ENCODE data around the gene NTNG1.

NTNG1 gene

GRCh38 chr1:107451715-107452114, 310.9 kb downstream of the NTNG1 start:
- DNase-seq: no peak

- no peak for DNase-seq
These were observed 314.0 kb downstream of the NTNG1 start for GRCh38 chr1:107454791-107455190.

GRCh38 chr1:107457989-107458388, 317.1 kb downstream of the NTNG1 start:
- DNase-seq: no peak

- DNase-seq: no peak
These were observed 318.5 kb downstream of the NTNG1 start for GRCh38 chr1:107459204-107459904.

- no peak for DNase-seq
These were observed 319.2 kb downstream of the NTNG1 start for GRCh38 chr1:107460035-107460434.

GRCh38 chr1:107464827-107465226, 324.0 kb downstream of the NTNG1 start:
- DNase-seq: no peak

DNA sequence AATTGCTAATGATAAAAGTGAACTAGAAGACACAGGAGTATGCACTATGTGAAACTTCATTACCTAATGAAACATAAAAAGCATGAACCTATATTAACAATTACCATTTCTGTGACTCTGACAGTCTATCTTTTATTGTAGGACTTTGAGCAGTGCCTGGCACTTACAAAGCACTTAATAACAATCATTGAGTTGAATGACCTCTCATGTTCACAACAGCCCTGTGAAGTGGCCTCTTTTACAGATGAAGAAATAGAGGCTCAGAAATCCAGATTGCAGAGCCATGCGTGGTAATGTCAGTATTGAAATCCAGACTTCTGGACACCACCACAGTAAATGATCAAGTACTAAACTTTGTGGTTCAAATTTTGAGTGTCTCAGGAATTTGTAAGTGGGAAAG, 326.4 kb downstream of the NTNG1 start:
- DNase-seq: no peak

GRCh38 chr1:107467811-107468210, 327.0 kb downstream of the NTNG1 start:
- DNase-seq: no peak

DNA sequence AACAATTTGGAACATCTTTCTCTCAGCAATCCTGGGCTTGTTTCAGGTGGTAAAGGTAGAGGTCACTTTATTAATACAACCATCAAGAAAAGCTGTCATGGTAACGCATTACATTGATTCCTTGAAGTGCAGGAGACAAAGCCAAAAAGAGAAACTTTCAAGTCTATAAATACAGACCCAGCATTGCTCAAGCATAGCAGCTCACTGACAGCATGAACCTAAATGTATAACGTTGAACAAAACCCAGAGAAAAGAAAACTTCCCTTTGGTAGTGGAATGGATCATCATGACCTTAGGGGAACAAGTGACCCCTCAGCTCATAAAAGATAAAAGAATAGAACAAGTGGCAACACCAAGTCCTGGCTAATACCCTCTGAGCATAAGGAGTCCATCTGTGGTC, 332.2 kb downstream of the NTNG1 start:
- no peak for DNase-seq

DNA sequence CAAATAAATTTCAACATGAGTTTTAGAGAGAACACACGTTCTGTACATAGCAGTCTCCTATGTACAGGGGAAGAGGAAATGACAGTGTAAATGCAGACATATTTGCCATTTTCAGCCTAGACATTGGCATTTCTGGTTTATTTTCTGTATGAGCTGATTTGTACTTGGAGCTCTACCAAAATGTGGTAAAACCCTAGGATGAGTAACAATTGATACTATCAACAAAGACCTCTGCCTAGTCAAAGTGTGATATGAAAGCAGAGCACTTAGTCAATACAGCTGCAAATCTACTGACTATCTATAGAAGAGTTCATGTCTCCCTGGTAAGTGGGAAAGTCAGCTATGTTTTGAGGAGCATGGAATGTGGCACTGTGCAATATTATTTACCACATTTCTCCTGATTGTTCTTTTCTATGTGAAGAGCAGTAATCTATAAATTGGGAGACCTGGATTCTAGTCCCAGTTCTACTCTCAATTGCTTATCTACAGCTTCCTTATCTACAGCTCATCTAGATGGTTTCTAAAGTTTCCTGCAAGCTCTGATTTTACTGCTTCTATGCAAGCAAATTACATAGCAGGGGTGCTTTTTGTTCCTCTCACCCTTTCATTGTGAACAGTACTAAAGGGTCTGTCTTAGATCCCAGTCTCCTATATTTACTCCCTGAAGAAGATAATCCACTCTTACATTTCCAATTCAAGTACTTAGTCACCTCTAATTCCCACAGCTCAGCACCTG, 334.2 kb downstream of the NTNG1 start:
- DNase-seq: no peak

- no peak for DNase-seq
These were observed 336.4 kb downstream of the NTNG1 start for GRCh38 chr1:107477233-107477632.

- no peak for DNase-seq
These were observed 339.1 kb downstream of the NTNG1 start for GRCh38 chr1:107479865-107480350.

DNA sequence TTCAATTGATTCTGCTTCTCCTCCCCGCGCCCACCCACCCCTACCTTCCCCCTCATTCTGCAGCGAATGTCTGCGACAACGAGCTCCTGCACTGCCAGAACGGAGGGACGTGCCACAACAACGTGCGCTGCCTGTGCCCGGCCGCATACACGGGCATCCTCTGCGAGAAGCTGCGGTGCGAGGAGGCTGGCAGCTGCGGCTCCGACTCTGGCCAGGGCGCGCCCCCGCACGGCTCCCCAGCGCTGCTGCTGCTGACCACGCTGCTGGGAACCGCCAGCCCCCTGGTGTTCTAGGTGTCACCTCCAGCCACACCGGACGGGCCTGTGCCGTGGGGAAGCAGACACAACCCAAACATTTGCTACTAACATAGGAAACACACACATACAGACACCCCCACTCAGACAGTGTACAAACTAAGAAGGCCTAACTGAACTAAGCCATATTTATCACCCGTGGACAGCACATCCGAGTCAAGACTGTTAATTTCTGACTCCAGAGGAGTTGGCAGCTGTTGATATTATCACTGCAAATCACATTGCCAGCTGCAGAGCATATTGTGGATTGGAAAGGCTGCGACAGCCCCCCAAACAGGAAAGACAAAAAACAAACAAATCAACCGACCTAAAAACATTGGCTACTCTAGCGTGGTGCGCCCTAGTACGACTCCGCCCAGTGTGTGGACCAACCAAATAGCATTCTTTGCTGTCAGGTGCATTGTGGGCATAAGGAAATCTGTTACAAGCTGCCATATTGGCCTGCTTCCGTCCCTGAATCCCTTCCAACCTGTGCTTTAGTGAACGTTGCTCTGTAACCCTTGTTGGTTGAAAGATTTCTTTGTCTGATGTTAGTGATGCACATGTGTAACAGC, 339.9 kb downstream of the NTNG1 start:
- peak in 42 of 51 donors; percentile 3 to 60 (median 24) for DNase-seq

- DNase-seq: no peak
These were observed 341.0 kb downstream of the NTNG1 start for GRCh38 chr1:107481756-107482384.

DNA sequence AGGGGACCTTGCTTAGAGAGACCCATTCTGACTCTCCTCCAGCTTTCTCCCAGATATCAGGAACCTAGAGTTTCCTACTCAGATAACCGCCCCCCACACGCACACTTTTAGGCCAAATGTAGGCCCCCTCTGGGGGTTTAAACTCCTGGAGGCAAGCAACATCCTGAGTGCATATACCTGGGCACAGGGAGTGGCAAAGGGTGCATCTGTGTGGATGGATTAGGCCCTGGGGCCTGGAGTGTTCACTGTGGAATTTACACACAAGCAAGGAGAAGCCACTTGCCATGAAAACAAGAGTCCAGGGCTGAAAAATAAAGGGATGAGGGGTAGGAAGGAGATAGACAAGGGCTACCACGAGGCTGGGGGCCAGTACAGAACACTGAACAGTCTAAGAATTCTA, 343.1 kb downstream of the NTNG1 start:
- no peak for DNase-seq

DNA sequence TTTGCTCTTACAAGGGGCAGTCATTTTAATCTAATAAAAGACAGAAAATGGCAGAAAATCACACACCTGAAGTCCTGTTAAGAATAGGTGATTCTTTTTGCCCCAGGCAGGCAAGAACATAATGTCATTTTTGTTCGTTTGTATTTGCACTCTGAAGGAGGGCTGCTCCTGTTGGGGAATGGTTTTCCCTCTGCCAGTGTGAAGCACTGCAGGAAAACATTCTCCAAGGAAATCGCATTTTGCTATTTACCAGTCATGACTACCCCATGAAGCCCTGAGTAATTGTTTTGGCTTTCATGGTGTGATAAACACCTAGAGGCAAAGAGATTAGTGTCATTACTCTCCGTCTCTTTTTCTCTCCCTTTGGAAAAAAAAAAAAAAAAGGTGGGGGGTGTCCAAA, 345.5 kb downstream of the NTNG1 start:
- DNase-seq: no peak

GRCh38 chr1:107487506-107487905, 346.7 kb downstream of the NTNG1 start:
- no peak for DNase-seq

- DNase-seq: no peak
These were observed 350.7 kb downstream of the NTNG1 start for GRCh38 chr1:107491582-107491981.

DNA sequence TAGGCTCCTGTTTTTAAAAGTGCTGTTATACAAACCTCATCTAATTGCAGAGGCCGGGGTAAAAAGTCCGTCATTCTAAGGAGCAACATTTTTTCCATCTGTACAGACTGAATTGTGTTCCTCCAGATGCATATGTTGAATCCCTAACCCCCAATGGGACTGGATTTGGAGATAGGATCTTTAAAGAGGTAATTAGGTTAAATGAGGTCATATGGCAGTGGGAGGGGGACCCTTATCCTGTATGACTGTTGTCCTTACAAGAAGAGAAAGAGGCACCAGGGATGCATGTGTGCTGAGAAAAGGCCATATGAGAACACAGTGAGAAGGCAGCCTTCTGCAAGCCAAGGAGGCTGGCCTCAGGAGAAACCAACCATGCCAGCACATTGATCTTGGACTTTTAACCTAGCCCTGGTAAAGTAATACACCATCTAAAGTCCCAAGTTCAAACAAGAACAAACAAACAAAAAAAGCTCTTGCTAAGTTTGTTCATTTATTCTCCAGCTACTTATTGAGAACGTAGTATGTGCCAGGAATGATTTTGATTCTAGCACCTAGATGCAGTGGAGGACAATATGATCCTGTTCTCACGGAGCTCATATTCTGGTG, 352.4 kb downstream of the NTNG1 start:
- DNase-seq: no peak

- no peak for DNase-seq
These were observed 353.2 kb downstream of the NTNG1 start for GRCh38 chr1:107494061-107494460.

GRCh38 chr1:107496002-107496401, 355.2 kb downstream of the NTNG1 start:
- DNase-seq: no peak
